Measurements from ENCODE around the gene DLEC1. TPM values are rescaled to one million over a fixed set of nuclear protein-coding genes. Genes with fewer than 3 reads are reported as not detected.
"Not testable (repeated sequence)": the region's sequence is repeated elsewhere in the genome, so short reads cannot be mapped to it uniquely, and the experiment has no call there.

Gene DLEC1
- polyA plus RNA-seq, 1 donor from 2014 or later, result 0.25 TPM

- Histone ChIP-seq H3K27me3 (ENCODE audit: insufficient read depth, low read depth, low read length) (no peaks in the 10 kb centered on the region), H3K4me3 (ENCODE audit: low read length) (no peak overlapping the region), H3K79me2 (replicated peaks; ENCODE audit: insufficient read depth, low read length) (no peaks in the 10 kb centered on the region), H3K4me2 (ENCODE audit: low read length) (no peak overlapping the region), H3F3A (ENCODE audit: insufficient read depth, low read length, poor library complexity, severe bottlenecking) (no peaks in the 10 kb centered on the region), H3K9me2 (ENCODE audit: insufficient read depth, low read length) (no peaks in the 10 kb centered on the region), H4K20me1 (ENCODE audit: insufficient read depth) (no peaks in the 10 kb centered on the region), H3K9me3 (ENCODE audit: low read length) (no peaks in the 10 kb centered on the region), H2AFZ (ENCODE audit: low read depth, low read length) (no peak overlapping the region), H3K9ac (ENCODE audit: low read length) (no peak overlapping the region), H3K36me3 (ENCODE audit: insufficient read depth, low read length) (no peaks in the 10 kb centered on the region), H3K27ac (ENCODE audit: low read length) (no peak overlapping the region)
- TF ChIP-seq SMC3 (conservative IDR thresholded peaks at IDR 0.05; ENCODE audit: poor library complexity), result no peak
Observed at GRCh38 chr3:38059591-38059990, 20.6 kb downstream of the DLEC1 start.

- Histone ChIP-seq H3K79me2 (replicated peaks; ENCODE audit: insufficient read depth, low read length) (no peaks in the 10 kb centered on the region), H3K9ac (ENCODE audit: low read length) (no peak overlapping the region), H3K36me3 (ENCODE audit: insufficient read depth, low read length) (no peaks in the 10 kb centered on the region), H3K9me3 (ENCODE audit: low read length) (no peaks in the 10 kb centered on the region), H2AFZ (ENCODE audit: low read depth, low read length) (no peak overlapping the region), H3K9me2 (ENCODE audit: insufficient read depth, low read length) (no peaks in the 10 kb centered on the region), H4K20me1 (ENCODE audit: insufficient read depth) (no peaks in the 10 kb centered on the region), H3F3A (ENCODE audit: insufficient read depth, low read length, poor library complexity, severe bottlenecking) (no peaks in the 10 kb centered on the region), H3K27me3 (ENCODE audit: insufficient read depth, low read depth, low read length) (no peaks in the 10 kb centered on the region), H3K4me3 (ENCODE audit: low read length) (no peak overlapping the region), H3K27ac (ENCODE audit: low read length) (no peak overlapping the region), H3K4me2 (ENCODE audit: low read length) (no peak overlapping the region)
- no peak for TF ChIP-seq TAF1 (IDR thresholded peaks at IDR 0.05; ENCODE audit: low read depth)
- no peak for TF ChIP-seq EP300 (conservative IDR thresholded peaks at IDR 0.05; ENCODE audit: poor library complexity, severe bottlenecking)
- no peak for TF ChIP-seq MXI1 (conservative IDR thresholded peaks at IDR 0.05; ENCODE audit: poor library complexity, severe bottlenecking)
- no peak for TF ChIP-seq EZH2 (IDR thresholded peaks at IDR 0.05; ENCODE audit: borderline replicate concordance, insufficient read depth, low read length, poor library complexity, severe bottlenecking)
- no peak for TF ChIP-seq POLR2AphosphoS5 (IDR thresholded peaks at IDR 0.05)
- TF ChIP-seq CTCF (IDR thresholded peaks at IDR 0.05; ENCODE audit: poor library complexity, severe bottlenecking), result no peak
- TF ChIP-seq REST (IDR thresholded peaks at IDR 0.05; ENCODE audit: borderline replicate concordance), result no peak
- no peak for TF ChIP-seq SMC3 (conservative IDR thresholded peaks at IDR 0.05; ENCODE audit: poor library complexity)
- TF ChIP-seq RAD21 (conservative IDR thresholded peaks at IDR 0.05), result no peak
Observed at GRCh38 chr3:38062809-38063208, 23.8 kb downstream of the DLEC1 start.

- not testable (repeated sequence) for H3K9me3 ChIP-seq (ENCODE audit: low read length); H3K4me3 ChIP-seq (ENCODE audit: low read length); H4K20me1 ChIP-seq (ENCODE audit: insufficient read depth); H3K27me3 ChIP-seq (ENCODE audit: insufficient read depth, low read depth, low read length); H3F3A ChIP-seq (ENCODE audit: insufficient read depth, low read length, poor library complexity, severe bottlenecking); H3K79me2 ChIP-seq (replicated peaks; ENCODE audit: insufficient read depth, low read length); H3K27ac ChIP-seq (ENCODE audit: low read length); H3K36me3 ChIP-seq (ENCODE audit: insufficient read depth, low read length); H3K9ac ChIP-seq (ENCODE audit: low read length); H3K4me2 ChIP-seq (ENCODE audit: low read length); H2AFZ ChIP-seq (ENCODE audit: low read depth, low read length); H3K9me2 ChIP-seq (ENCODE audit: insufficient read depth, low read length)
Observed at GRCh38 chr3:38064453-38064852, 25.4 kb downstream of the DLEC1 start.
